HL-60/S4 (cell line): ENCODE data around the gene WNT7A.

Experiments
- in situ Hi-C: fragments of 300-500 bp; cut with MboI; formaldehyde crosslinking; loops from 2 replicates; pipeline ENCODE4 v1.14.3; 2022; ENCODE audit warnings: low sequenced_read_pairs

The WNT7A gene

GRCh38 chr3:13811614-13812013 lies 68.3 kb downstream of the WNT7A start:
- in situ Hi-C loops, result no loop called here

GRCh38 chr3:13808550-13808949 lies 71.3 kb downstream of the WNT7A start:
- in situ Hi-C loops, result no loop called here

GRCh38 chr3:13801361-13802204 lies 78.3 kb downstream of the WNT7A start:
- in situ Hi-C loops, result no loop called here

- in situ Hi-C loops, result no loop called here
These were observed 79.8 kb downstream of the WNT7A start for GRCh38 chr3:13800064-13800463.

DNA sequence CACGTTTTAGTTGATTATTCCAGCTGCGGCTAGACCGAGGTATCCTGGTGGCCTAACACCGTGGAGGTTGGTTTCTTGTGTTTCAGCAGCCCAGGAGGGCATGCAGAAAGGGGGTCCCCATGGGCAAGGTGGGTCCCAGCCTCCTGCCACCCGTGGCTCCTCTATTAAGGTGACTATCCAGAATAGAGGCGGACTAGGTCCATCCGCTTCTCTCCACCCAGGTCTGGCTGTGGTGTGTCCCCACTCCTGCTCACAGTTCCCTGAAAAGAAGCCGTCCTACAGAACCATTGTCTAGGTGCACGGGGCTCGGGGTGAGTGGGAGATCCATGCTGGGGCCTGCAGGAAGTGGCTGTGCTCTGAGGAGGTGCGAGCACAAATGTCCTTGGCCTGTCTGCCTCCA lies 81.5 kb downstream of the WNT7A start:
- in situ Hi-C loops, result no loop called here

GRCh38 chr3:13796701-13797460 lies 83.0 kb downstream of the WNT7A start:
- in situ Hi-C loops, result no loop called here

DNA sequence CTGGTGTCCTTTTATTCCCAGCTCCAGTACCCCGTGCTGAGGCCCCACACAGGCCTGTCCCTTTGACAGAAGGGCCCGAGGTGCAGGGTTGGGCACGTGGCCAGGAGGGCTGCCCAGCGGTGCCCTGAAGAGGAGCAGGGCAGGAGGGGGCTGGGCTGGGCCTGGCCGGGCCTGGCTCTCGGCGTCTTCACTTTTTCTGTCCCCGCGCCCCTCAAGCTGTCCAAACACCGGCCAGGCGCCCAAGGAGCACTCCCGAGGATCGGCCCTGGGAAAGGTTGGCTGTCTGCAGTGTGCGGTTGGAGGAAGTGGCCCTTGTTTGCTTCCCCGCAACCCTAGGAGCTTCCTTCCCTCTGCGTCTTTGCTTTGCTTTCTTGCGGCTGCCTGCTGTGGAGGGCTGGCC lies 84.1 kb downstream of the WNT7A start:
- in situ Hi-C loops, result no loop called here

- in situ Hi-C loops, result no loop called here
These were observed 85.5 kb downstream of the WNT7A start for GRCh38 chr3:13794322-13794721.

DNA sequence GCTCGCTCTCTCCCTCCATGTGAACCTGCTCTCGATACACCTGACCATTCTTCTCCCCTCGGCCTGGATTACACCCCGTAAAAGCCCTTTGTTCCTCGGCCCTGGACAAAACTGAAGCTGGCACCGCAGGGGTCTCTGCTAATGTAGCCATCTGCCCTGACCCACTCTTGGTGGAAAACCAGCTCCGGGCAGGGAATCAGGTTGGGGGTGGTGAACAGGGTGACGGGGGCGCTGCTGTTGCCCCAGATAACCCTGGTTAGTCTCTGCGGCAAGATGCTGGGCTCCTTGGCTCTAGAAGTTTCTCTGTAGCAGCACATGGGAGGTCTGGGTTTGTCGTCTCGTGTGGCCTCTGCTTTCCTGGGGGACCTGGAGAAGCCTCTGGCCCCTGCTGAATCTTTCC lies 86.4 kb downstream of the WNT7A start:
- in situ Hi-C loops, result no loop called here

- in situ Hi-C loops, result no loop called here
These were observed 87.1 kb downstream of the WNT7A start for GRCh38 chr3:13792512-13793371.

DNA sequence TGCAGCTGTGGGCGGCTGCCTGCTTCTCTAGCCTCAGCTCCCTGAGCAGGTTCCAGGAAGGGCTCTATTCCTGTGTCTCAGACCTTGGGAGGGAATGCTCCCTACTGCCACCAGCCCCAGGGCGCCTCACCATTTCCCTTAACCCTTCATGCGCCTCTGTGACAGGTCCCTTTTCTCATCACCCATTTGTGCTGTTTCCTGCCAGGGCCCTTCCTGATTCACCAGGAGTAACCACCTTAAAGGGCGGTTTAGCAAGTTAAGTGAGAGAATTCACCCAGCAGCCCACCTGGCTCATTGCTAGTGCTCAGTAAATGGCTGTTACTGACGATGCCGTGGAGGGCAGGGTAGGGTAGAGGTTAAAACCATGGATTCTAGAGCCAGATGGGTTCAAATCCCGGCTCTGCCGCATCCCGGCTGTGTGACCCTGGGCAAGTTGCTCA lies 87.8 kb downstream of the WNT7A start:
- in situ Hi-C loops, result no loop called here

GRCh38 chr3:13791198-13792050 lies 88.4 kb downstream of the WNT7A start:
- in situ Hi-C loops, result no loop called here

DNA sequence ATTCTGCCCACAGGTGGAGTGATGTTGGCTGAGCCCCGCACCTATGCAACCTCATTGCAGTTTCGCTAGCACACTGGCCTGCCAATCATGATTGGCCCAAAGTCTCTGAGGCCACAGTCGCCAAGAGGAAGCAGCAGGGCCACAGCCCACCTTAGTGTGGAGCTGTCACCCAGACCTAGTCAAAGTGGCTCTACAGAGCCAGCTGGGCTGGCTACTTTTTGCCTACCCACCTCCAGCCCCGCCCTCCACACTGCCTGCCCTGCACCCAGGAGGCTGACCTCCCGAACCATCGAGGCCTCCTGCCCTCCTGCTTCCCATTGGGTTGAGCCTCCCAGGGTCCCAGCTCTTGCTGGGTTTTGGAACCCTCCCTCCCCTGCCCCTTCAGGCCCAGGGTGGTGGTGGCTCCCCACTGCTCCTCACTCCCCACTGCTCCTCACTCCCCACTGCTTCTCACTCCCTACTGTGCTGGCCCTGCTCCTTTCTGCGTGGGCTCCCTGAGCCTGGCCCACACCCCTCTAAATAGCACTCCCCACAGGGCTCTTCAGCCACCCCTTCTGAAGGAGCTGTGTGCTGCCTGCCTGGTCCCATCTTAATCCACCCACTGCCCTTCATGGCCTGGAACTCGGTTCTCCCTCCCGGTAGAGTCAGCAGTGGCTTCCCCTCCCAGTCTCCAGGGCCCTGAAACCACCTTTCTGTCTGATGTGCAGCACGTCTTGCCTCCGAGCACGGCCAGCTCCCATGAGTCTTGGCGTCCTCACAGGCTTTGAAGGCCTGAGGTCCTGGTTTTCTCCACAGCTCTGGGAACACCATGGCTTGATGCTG lies 89.3 kb downstream of the WNT7A start:
- in situ Hi-C loops, result no loop called here

- in situ Hi-C loops, result no loop called here
These were observed 91.1 kb downstream of the WNT7A start for GRCh38 chr3:13788522-13789424.

DNA sequence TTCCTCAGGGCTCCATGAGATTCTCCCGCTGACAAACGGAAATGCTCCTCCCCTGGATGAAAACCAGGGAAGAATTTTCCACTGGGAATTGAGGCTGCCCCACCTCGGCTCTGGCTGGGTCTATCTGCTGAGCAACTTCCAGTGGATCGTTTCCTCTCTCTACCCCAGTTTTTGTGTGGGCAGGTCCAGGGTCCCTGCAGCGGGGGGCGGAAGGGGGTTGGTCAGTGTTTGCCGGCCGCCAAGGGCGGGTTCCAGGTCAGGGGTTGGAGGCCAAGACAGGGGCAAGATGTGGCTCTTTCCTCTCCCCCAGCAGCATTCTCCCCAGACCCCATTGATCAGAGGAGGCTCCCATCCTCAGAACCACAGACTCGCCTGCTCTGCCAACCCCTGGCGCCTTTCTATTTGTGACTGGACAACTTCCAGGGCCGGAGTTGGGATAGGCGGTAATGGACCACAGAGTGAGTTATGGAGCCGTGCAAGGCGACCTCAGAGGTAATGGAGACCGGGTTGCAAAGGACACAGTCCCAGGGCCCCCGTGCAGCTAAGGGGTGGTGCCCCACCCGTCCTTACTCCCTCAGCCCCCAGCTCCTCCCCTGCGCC lies 92.2 kb downstream of the WNT7A start:
- in situ Hi-C loops, result no loop called here

GRCh38 chr3:13786811-13787210 lies 93.1 kb downstream of the WNT7A start:
- in situ Hi-C loops, result no loop called here

- in situ Hi-C loops, result no loop called here
These were observed 93.9 kb downstream of the WNT7A start for GRCh38 chr3:13785853-13786436.

GRCh38 chr3:13785351-13785750 lies 94.5 kb downstream of the WNT7A start:
- in situ Hi-C loops, result no loop called here
